Esophagus squamous epithelium (tissue), 4 donors: ENCODE data around the gene ANKRD11.

Source experiments
- POLR2A ChIP-seq, 4 donors: fragments of 450-650 bp; IDR thresholded peaks; one replicate each; pipeline ENCODE4 v1.6.1; 2017; ENCODE audit warnings: antibody characterized with exemption in 4 of 4, mild to moderate bottlenecking in 4 of 4, moderate library complexity in 3 of 4
- TF ChIP-seq, protein P1 (sequence below), 6 experiments: fragments of 450-650 bp in 4 of 6; fragments of 200-600 bp in 2 of 6; sonication (generic) in 2 of 6; IDR thresholded peaks; one replicate each; pipeline ENCODE4 v1.5.1; 2016 to 2019; ENCODE audit warnings: antibody characterized with exemption in 6 of 6, mild to moderate bottlenecking in 4 of 6, moderate library complexity in 4 of 6

DNA sequence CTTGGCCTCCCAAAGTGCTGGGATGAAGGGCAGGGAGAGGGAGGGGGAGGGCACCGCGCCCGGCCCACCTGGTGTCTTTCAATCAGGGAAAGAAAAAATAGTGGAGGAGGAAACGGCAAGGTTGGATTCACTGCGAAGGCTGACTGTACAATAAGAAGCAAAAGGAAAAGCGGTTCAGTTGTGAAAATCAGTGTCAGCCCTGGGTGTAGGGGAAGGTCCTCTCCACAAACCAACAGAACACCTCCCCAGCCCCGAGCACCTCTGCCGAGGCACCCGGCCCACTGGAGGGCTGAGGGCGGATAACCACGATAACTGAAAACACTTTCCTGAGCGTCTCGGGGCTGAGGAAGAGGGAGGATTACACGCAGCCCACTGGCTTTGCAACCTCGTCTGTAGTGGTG lies 16.4 kb upstream of the ANKRD11 start:
- TF ChIP-seq POLR2A (IDR thresholded peaks at IDR 0.05): no peak
- TF ChIP-seq, protein P1, sequence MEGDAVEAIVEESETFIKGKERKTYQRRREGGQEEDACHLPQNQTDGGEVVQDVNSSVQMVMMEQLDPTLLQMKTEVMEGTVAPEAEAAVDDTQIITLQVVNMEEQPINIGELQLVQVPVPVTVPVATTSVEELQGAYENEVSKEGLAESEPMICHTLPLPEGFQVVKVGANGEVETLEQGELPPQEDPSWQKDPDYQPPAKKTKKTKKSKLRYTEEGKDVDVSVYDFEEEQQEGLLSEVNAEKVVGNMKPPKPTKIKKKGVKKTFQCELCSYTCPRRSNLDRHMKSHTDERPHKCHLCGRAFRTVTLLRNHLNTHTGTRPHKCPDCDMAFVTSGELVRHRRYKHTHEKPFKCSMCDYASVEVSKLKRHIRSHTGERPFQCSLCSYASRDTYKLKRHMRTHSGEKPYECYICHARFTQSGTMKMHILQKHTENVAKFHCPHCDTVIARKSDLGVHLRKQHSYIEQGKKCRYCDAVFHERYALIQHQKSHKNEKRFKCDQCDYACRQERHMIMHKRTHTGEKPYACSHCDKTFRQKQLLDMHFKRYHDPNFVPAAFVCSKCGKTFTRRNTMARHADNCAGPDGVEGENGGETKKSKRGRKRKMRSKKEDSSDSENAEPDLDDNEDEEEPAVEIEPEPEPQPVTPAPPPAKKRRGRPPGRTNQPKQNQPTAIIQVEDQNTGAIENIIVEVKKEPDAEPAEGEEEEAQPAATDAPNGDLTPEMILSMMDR (IDR thresholded peaks at IDR 0.05): no peak
